Prostate gland (tissue), 2 donors: Measurements from ENCODE around the gene FARP1. TPM values are rescaled to one million over a fixed set of nuclear protein-coding genes. Genes with fewer than 3 reads are reported as not detected.

Experiments used
- DNase-seq: peaks from one replicate; pipeline ENCODE4 v3.0.0-alpha.2; 2019; ENCODE audit warnings: low spot score
- H3K27ac ChIP-seq, 2 donors: fragments of 200-600 bp; sonication (generic); 2 replicates each; pipeline ENCODE4 v1.5.1; 2017 to 2019
- H3K27me3 ChIP-seq: fragments of 200-600 bp; sonication (generic); replicated peaks from 2 replicates; pipeline ENCODE4 v1.5.1; 2019; ENCODE audit not compliant: insufficient read depth
- H3K36me3 ChIP-seq, 2 donors: fragments of 200-600 bp; sonication (generic); 1 replicate in 1 of 2; 2 replicates in 1 of 2; pipeline versions ENCODE4 v1.5.1 to v1.8.1; 2017 to 2019
- H3K4me1 ChIP-seq: fragments of 200-600 bp; sonication (generic); replicated peaks from 2 replicates; pipeline ENCODE4 v1.5.1; 2019
- H3K4me3 ChIP-seq, 2 donors: fragments of 200-600 bp; sonication (generic); 2 replicates each; pipeline ENCODE4 v1.5.1; 2017 to 2019
- H3K9me3 ChIP-seq: fragments of 200-600 bp; sonication (generic); 2 replicates; pipeline ENCODE4 v1.5.1; 2017
- POLR2A ChIP-seq: fragments of 450-650 bp; IDR thresholded peaks from one replicate; pipeline ENCODE4 v1.6.1; 2016; ENCODE audit warnings: antibody characterized with exemption, mild to moderate bottlenecking
- POLR2AphosphoS5 ChIP-seq: sonication (generic); formaldehyde crosslinking; IDR thresholded peaks from one replicate; pipeline ENCODE4 v1.6.1; 2017; ENCODE audit warnings: antibody characterized with exemption
- WGBS: methylation state at CpG from one replicate; pipeline ENCODE4 v1.1.5; 2018; 5-methylcytosine and 5-hydroxymethylcytosine counted together
- intact Hi-C: fragments of 100-400 bp; cut with DNase I; formaldehyde crosslinking; loops from one replicate; pipeline ENCODE4 v1.14.2; 2022
- total RNA-seq, 2 donors: library from RNA; depleted of rRNA; stranded (reverse); fragments of >200 nt; gene quantifications; one replicate each; pipeline ENCODE4 v1.1.0, GENCODE V29; 2016
- TF ChIP-seq, protein P1 (sequence below), 4 experiments: fragments of 200-600 bp in 2 of 4; fragments of 450-650 bp in 2 of 4; sonication (generic) in 2 of 4; IDR thresholded peaks; 1 replicate in 3 of 4; 2 replicates in 1 of 4; pipeline ENCODE4 v1.5.1; 2016 to 2019; ENCODE audit warnings: antibody characterized with exemption in 4 of 4, mild to moderate bottlenecking in 2 of 4, moderate library complexity in 2 of 4

The FARP1 gene
- total RNA-seq, 2 donors from 2014 or later = 70.6 to 77.5 TPM

DNA sequence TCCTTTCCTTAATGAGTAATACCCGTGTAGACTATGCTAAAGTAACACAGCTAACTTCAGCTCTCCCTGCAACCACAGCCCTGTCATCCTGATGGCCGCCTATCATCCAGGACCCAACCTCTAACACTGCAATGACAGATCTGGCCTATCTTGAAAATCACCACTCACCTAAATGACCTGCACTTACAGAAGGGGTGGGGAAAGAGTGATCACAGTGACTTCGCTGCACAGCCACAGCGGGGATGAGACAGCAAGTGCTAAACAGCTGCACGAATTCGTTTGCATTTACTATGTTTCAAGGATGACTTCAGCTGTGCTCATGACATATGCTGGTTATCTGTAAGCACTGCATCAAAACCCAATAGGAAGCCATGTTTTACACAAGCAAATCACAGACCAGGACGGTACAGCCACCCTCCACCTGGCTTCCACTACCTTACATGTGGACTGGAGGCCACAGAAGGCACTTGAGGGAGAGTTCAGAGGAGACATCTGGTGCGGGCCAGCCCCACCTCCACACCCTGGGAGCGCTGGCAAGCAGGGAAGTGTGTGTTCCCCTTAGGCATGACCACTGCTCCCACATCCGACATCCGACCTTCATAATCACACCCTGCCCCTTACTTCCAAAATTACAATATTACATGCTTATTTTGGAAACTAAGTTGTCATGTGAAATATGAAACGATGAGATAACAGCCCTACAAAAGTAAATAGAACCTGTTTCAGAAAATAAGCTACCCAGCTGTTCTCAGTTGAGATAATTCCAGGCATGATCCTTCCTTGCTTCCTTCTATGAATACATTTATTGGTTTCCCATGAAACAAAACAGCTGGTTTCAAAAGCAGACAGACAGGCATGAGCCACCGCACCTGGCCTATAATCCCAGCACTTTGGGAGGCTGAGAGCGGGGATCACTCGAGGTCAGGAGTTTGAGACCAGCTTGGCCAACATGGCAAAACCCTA, 338.3 kb downstream of the FARP1 start:
- Histone ChIP-seq H3K27me3 (no peaks in the 10 kb centered on the region), H3K9me3 (no peaks in the 10 kb centered on the region), H3K4me3 (no peak overlapping the region), H3K36me3 (no peaks in the 10 kb centered on the region), H3K4me1 (peaks cover 5% of the 10 kb centered on the region), H3K27ac (peak overlapping the region in 1 of 2 donors; percentile 5)
- TF ChIP-seq, protein P1, sequence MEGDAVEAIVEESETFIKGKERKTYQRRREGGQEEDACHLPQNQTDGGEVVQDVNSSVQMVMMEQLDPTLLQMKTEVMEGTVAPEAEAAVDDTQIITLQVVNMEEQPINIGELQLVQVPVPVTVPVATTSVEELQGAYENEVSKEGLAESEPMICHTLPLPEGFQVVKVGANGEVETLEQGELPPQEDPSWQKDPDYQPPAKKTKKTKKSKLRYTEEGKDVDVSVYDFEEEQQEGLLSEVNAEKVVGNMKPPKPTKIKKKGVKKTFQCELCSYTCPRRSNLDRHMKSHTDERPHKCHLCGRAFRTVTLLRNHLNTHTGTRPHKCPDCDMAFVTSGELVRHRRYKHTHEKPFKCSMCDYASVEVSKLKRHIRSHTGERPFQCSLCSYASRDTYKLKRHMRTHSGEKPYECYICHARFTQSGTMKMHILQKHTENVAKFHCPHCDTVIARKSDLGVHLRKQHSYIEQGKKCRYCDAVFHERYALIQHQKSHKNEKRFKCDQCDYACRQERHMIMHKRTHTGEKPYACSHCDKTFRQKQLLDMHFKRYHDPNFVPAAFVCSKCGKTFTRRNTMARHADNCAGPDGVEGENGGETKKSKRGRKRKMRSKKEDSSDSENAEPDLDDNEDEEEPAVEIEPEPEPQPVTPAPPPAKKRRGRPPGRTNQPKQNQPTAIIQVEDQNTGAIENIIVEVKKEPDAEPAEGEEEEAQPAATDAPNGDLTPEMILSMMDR (IDR thresholded peaks at IDR 0.05) = no peak
- TF ChIP-seq POLR2AphosphoS5 = peak; percentile 31
- DNase-seq = no peak
- 49% methylated on average over 15 of the region's 15 CpGs for WGBS
- intact Hi-C loops = loop anchor here (5.0 kb wide), 1 partner anchor 96 kb away; the partner anchor contains the start of gene STK24

DNA sequence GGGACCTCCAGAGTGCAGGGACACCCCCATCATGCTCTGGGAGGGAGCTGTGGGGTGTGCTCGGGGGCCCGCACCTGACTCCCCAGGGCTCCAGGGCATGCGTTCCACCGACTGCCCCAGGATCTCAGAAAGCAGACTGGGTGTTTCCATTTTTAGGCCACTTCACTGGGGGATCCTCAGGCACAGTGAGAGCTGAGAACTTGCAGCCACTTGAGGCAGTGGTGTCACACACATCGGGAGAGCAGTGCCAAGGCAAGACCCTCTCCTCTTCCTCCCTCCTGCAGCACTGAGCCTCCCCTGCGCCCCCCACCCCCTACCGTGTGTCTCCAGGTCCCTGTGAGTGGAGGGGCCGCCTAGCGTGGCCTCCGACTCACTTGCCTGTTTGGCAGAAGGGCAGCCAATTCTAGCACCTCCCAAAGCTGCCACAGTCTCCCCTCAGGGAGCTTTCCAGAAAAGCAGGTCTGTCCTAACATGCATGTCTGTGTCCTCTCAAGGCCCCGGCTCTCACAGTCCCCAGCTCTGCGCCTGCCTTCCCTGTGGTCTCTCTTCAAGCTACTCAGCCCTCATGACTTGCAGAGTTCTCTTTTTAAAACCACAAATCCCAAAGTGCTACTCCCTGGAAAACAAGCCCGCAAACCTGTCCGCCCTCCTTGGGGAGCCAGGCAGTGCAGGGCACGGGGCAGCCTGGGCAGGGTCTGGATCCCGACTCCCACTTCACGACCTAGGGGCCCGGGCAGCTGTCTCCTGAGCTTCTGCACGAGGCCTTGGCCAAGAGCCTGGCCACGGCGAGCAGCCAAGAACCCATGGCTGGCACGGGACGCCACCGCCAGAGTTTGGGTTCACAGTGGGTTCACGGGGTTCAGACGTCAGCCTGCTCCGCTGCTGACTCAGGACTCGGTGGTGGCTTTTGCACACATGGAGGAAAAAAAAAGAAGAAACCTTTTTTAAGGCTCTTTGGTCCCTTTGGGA, 339.9 kb downstream of the FARP1 start:
- Histone ChIP-seq H3K27ac (peak overlapping the region; percentile 78 to 82), H3K4me1 (peaks cover 5% of the 10 kb centered on the region), H3K36me3 (no peaks in the 10 kb centered on the region), H3K4me3 (no peak overlapping the region), H3K9me3 (no peaks in the 10 kb centered on the region), H3K27me3 (no peaks in the 10 kb centered on the region)
- TF ChIP-seq, protein P1 (IDR thresholded peaks at IDR 0.05) = no peak
- peak; percentile 73 for TF ChIP-seq POLR2AphosphoS5
- TF ChIP-seq POLR2A = peak; percentile 22
- intact Hi-C loops = loop anchor here (5.0 kb wide), 1 partner anchor 95 kb away; the partner anchor contains the start of gene STK24
- 48% methylated on average over 28 of the region's 28 CpGs for WGBS
- peak; percentile 68 for DNase-seq

DNA sequence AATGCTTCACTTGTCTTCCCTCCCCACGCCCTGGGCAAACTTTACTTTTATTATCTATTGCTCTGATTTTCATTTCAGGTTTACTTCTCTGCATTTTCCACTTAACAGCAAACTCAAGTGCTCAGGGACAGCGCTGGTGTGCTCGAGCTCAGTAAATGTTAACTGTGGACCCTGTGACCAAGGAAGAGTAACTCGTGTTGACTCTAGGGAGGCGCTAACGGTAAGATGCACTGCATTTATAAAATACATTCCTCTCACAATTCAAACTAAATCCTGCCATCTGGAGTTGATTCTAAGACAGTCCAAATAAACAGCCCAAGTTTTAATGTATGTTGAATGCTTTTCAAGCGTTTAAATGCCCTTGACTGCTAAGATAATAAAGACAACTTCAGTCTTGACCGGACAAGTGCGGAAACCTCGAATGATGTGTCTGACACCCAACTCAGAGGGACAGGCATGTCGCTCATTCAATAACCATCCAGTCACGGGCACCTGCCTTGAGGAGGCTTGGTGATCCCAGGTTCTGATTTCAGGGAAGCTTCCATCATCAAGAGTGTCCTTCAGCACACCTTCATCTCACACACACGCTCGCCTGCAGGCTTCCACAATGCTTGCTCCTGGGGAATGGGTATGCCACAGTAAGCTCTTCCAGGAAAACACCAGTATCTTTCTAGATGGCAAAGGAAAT, 340.9 kb downstream of the FARP1 start:
- H3K27ac ChIP-seq = peak overlapping the region; percentile 78 to 82
- intact Hi-C loops = loop anchor here (5.0 kb wide), 1 partner anchor 94 kb away; the partner anchor contains the start of gene STK24
- no peaks in the 10 kb centered on the region for H3K36me3 ChIP-seq
- no peaks in the 10 kb centered on the region for H3K27me3 ChIP-seq
- H3K4me1 ChIP-seq = peaks cover 5% of the 10 kb centered on the region
- TF ChIP-seq POLR2AphosphoS5 = no peak
- TF ChIP-seq, protein P1 (IDR thresholded peaks at IDR 0.05) = no peak
- no peak for TF ChIP-seq POLR2A
- H3K4me3 ChIP-seq = no peak overlapping the region
- peak; percentile 27 for DNase-seq
- WGBS = 39% methylated on average over 14 of the region's 14 CpGs
- H3K9me3 ChIP-seq = no peaks in the 10 kb centered on the region
